GM23248 (cell line): ENCODE results near the gene SKP1. TPM values are rescaled to one million over a fixed set of nuclear protein-coding genes. Genes with fewer than 3 reads are reported as not detected.
"Not testable (repeated sequence)": the region's sequence is repeated elsewhere in the genome, so short reads cannot be mapped to it uniquely, and the experiment has no call there.

ENCODE experiments used
- DNase-seq: peaks from one replicate; pipeline ENCODE4 v3.0.0-alpha.2; 2015
- H2AFZ ChIP-seq: fragments of 200-600 bp; sonication (generic); 2 replicates; pipeline ENCODE4 v1.6.1; 2016; ENCODE audit warnings: antibody characterized with exemption
- H3F3A ChIP-seq: fragments of 200-600 bp; sonication (generic); 2 replicates; pipeline ENCODE4 v1.6.1; 2016; ENCODE audit warnings: mild to moderate bottlenecking, antibody characterized with exemption, mixed run types; ENCODE audit not compliant: insufficient read depth
- H3K27ac ChIP-seq: fragments of 200-600 bp; sonication (generic); 2 replicates; pipeline ENCODE4 v1.5.1; 2016; ENCODE audit warnings: mild to moderate bottlenecking
- H3K27me3 ChIP-seq: fragments of 200-600 bp; sonication (generic); replicated peaks from 2 replicates; pipeline ENCODE4 v1.6.1; 2016; ENCODE audit warnings: mild to moderate bottlenecking; ENCODE audit not compliant: insufficient read depth
- H3K36me3 ChIP-seq: fragments of 200-600 bp; sonication (generic); 2 replicates; pipeline ENCODE4 v1.6.1; 2016; ENCODE audit warnings: low read depth, mild to moderate bottlenecking
- H3K4me1 ChIP-seq: fragments of 200-600 bp; sonication (generic); 2 replicates; pipeline ENCODE4 v1.6.1; 2016; ENCODE audit warnings: mild to moderate bottlenecking; ENCODE audit not compliant: insufficient read depth
- H3K4me2 ChIP-seq: fragments of 200-600 bp; sonication (generic); one replicate; pipeline ENCODE4 v1.6.1; 2016; ENCODE audit warnings: mild to moderate bottlenecking; ENCODE audit not compliant: unreplicated experiment
- H3K4me3 ChIP-seq: fragments of 200-600 bp; sonication (generic); 2 replicates; pipeline ENCODE4 v1.5.1; 2016; ENCODE audit warnings: mild to moderate bottlenecking
- H3K79me2 ChIP-seq: fragments of 200-600 bp; sonication (generic); 2 replicates; pipeline ENCODE4 v1.6.1; 2016; ENCODE audit warnings: mild to moderate bottlenecking; ENCODE audit not compliant: insufficient read depth
- H3K9ac ChIP-seq: fragments of 200-600 bp; sonication (generic); 2 replicates; pipeline ENCODE4 v1.6.1; 2016; ENCODE audit warnings: mild to moderate bottlenecking
- H3K9me2 ChIP-seq: fragments of 200-600 bp; sonication (generic); 2 replicates; pipeline ENCODE4 v1.6.1; 2016; ENCODE audit warnings: mixed run types, mild to moderate bottlenecking, moderate library complexity; ENCODE audit not compliant: insufficient read depth
- H3K9me3 ChIP-seq: fragments of 200-600 bp; sonication (generic); one replicate; pipeline ENCODE4 v1.6.1; 2017; ENCODE audit warnings: low read depth
- H4K20me1 ChIP-seq: fragments of 200-600 bp; sonication (generic); 2 replicates; pipeline ENCODE4 v1.6.0; 2016; ENCODE audit not compliant: insufficient read depth
- EZH2 ChIP-seq: fragments of 200-600 bp; sonication (generic); IDR thresholded peaks from 2 replicates; pipeline ENCODE4 v1.6.1; 2018; ENCODE audit warnings: antibody characterized with exemption, mild to moderate bottlenecking; ENCODE audit not compliant: insufficient read depth, poor library complexity, severe bottlenecking
- EZH2phosphoT487 ChIP-seq: fragments of 200-600 bp; sonication (generic); IDR thresholded peaks from 2 replicates; pipeline ENCODE4 v1.6.1; 2018; ENCODE audit warnings: antibody characterized with exemption, moderate library complexity, mild to moderate bottlenecking, low read depth; ENCODE audit not compliant: insufficient read depth
- WGBS, 2 experiments: methylation state at CpG; one replicate each; pipeline ENCODE4 v1.1.6; 2015 to 2017; ENCODE audit warnings: low lambda C conversion rate in 2 of 2, low coverage in 1 of 2; ENCODE audit errors: missing lambda C conversion rate in 2 of 2; 5-methylcytosine and 5-hydroxymethylcytosine counted together
- in situ Hi-C: fragments of 300-500 bp; cut with MboI; formaldehyde crosslinking; loops from 2 replicates; pipeline ENCODE4 v1.15.0; 2020
- polyA plus RNA-seq: library from polyadenylated mRNA; unstranded; fragments of >200 nt; fragmentation: Nextera tagmentation; extraction: Ambion mirVana; gene quantifications from 2 replicates; pipeline ENCODE4 v1.2.1, GENCODE V29; 2016
- total RNA-seq: library from RNA; depleted of rRNA; stranded (reverse); fragments of >200 nt; shearing (Covaris generic); gene quantifications from 2 replicates; pipeline ENCODE4 v1.2.3, GENCODE V29; 2014

SKP1 gene
- total and polyA plus RNA-seq, 2 experiments from 2014 or later = 238 to 1,145 TPM

DNA sequence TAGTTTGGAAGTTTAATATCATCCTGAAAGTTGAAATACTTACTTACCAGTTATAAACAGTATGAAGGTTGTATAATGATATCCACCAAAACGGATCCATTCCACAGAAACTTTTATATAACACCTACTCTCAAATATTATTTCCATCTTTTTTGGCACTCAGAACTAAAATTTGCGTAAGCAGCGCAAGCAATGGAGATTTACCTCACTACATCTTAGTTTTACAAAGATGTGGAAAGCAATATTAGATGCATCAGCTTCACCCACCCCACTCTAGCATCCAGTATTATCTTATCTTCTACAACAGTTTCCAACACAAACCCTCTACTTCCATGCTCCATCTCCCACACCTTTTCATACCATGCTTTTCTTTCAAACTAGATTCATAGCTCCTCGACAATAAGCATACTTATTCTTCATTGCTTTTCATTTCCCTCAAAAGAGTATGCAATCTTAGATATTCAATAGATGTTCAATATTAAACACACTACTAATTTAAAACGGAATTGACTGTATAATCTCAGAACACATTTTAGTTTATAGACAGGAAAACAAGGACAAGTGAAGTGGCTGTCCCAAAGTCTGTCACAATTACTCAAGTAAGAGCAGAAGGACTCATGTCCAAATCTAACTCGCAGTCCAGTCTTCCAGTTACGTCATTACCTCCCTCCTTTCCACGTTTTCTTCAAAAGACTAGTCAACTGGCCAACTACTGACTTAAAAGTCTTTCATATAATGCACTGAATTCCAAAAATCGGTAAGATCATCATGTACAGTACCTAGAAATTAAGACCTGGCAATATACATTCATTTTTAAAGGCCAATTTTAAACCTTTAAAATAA lies 46.9 kb upstream of the SKP1 start:
- peak overlapping the region; percentile 96 for H3K4me3 ChIP-seq
- no peaks in the 10 kb centered on the region for H3K9me2 ChIP-seq
- H2AFZ ChIP-seq = no peak overlapping the region
- in situ Hi-C loops = no loop called here
- peak overlapping the region; percentile 98 for H3K27ac ChIP-seq
- H3K4me1 ChIP-seq = peaks cover 34% of the 10 kb centered on the region
- H3K9me3 ChIP-seq = no peaks in the 10 kb centered on the region
- WGBS, 2 experiments = 28 to 29% methylated on average over 9 of the region's 9 CpGs
- H4K20me1 ChIP-seq = peaks cover 33% of the 10 kb centered on the region
- H3K4me2 ChIP-seq = peak overlapping the region; percentile 91
- peaks cover 86% of the 10 kb centered on the region for H3K79me2 ChIP-seq
- no peaks in the 10 kb centered on the region for H3K36me3 ChIP-seq
- peaks cover 21% of the 10 kb centered on the region for H3F3A ChIP-seq
- peak overlapping the region; percentile 100 for H3K9ac ChIP-seq
- DNase-seq = peak; percentile 61
- TF ChIP-seq EZH2 (no peak), EZH2phosphoT487 (no peak)
- no peaks in the 10 kb centered on the region for H3K27me3 ChIP-seq

DNA sequence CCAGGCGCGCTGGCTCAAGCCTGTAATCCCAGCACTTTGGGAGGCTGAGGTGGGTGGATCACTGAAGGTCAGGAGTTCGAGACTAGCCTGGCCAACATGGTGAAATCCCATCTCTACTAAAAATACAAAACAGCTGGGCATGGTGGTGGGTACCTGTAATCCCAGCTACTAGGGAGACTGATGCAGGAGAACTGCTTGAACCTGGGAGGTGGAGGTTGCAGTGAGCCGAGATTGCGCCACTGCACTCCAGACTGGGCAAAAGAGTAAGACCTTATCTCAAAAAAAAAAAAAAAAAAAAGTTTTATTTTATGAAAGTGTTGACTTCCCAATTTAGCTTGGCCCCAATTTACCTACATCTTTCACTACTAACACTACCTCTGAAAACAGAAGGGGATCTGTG lies 44.9 kb upstream of the SKP1 start:
- DNase-seq, H2AFZ ChIP-seq, H3K36me3 ChIP-seq, in situ Hi-C loops, H3K9me2 ChIP-seq, H3K27me3 ChIP-seq, H3K9me3 ChIP-seq: not testable (repeated sequence)
- Histone ChIP-seq H3K27ac (peak overlapping the region; percentile 98), H3K4me3 (0 out of 2 replicates have a peak overlapping the region, but pooled peaks have one; percentile 96), H3K4me1 (peaks cover 30% of the 10 kb centered on the region), H3K9ac (peak overlapping the region; percentile 100; the same call in 1 of the 2 replicates), H3K4me2 (peak overlapping the region; percentile 91), H3K79me2 (peaks cover 95% of the 10 kb centered on the region), H4K20me1 (peaks cover 49% of the 10 kb centered on the region), H3F3A (peaks cover 21% of the 10 kb centered on the region)
- WGBS, 2 experiments = 91 to 99% methylated on average over 5 of the region's 5 CpGs

DNA sequence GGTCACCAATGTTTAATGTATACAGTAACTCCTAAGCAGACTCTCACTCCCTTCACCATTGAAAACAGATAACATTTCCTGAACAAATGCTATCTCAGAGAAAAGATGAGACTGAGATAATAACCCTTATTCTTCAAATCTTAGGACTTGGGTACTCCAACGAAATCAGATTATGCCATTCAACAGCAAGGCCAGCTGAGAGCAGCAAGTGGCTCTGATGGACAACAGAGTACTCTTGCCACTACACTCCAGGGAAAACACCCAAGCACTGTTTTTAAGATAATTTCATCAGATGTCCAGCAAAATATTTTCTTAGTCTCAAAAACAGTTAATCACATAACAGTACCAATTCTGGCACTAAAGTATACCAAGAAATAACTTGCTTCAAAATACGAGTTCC lies 39.0 kb upstream of the SKP1 start:
- Histone ChIP-seq H3K4me3 (no peak overlapping the region), H3K4me1 (peaks cover 17% of the 10 kb centered on the region), H3F3A (peaks cover 4% of the 10 kb centered on the region), H4K20me1 (peaks cover 65% of the 10 kb centered on the region), H2AFZ (no peak overlapping the region), H3K79me2 (peaks cover 100% of the 10 kb centered on the region), H3K27me3 (no peaks in the 10 kb centered on the region), H3K4me2 (no peak overlapping the region), H3K36me3 (no peaks in the 10 kb centered on the region), H3K9me3 (no peaks in the 10 kb centered on the region), H3K9ac (no peak overlapping the region), H3K27ac (no peak overlapping the region), H3K9me2 (no peaks in the 10 kb centered on the region)
- 43 to 50% methylated on average over 2 of the region's 2 CpGs for WGBS, 2 experiments
- in situ Hi-C loops = no loop called here
- TF ChIP-seq EZH2phosphoT487 = no peak
- TF ChIP-seq EZH2 = no peak
- no peak for DNase-seq

DNA sequence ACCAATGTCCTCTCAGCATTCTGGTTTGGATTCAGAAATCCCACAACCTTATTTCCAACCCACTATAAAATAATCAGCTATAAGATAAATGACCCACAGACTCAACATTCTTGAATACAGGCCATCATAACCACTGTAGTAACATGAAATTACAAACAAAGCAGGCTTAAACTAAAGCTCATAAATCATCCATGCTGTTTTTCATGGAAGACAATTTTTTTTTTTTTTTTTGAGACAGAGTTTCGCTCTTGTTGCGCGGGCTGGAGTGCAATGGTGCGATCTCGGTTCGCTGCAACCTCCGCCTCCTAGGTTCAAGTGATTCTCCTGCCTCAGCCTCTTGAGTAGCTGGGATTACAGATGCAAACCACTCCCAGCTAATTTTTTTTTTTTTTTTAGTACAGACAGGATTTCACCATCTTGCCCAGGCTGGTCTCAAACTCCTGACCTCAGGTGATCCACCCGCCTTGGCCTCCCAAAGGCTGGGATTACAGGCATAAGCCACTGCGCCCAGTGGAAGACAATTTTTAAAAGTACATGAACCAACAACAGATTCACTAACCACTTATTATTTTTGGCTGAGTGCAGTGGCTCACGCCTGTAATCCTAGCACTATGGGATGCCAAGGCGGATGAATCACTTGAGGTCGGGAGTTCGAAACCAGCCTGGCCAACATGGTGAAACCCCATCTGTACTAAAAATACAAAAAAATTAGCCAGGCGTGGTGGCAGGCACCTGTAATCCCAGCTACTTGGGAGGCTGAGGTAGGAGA lies 34.7 kb upstream of the SKP1 start:
- not testable (repeated sequence) for H3K4me2 ChIP-seq
- WGBS, 2 experiments = 81 to 83% methylated on average over 13 to 14 of the region's 14 CpGs

More for the DNA sequence above, 34.7 kb upstream of the SKP1 start:
- H3F3A ChIP-seq, H3K9me2 ChIP-seq, H3K9ac ChIP-seq, H2AFZ ChIP-seq, H3K4me3 ChIP-seq, H3K36me3 ChIP-seq, H3K27me3 ChIP-seq, in situ Hi-C loops, H3K9me3 ChIP-seq: not testable (repeated sequence)
- peaks cover 78% of the 10 kb centered on the region for H4K20me1 ChIP-seq
- peak overlapping the region; percentile 24 for H3K27ac ChIP-seq
- DNase-seq = peak; percentile 69
- H3K79me2 ChIP-seq = peaks cover 100% of the 10 kb centered on the region
- H3K4me1 ChIP-seq = peaks cover 19% of the 10 kb centered on the region
